Trophoblast cell (in vitro differentiated cells and primary cell): ENCODE measurements around the gene BBS9.

Experiments
- DNase-seq, 2 donors: peaks; one replicate each; pipeline ENCODE4 v3.0.0-alpha.2; 2016
- H2AFZ ChIP-seq: 2 replicates; pipeline ENCODE4 v1.6.1; 2013; ENCODE audit warnings: low read length, moderate library complexity, mild to moderate bottlenecking; ENCODE audit not compliant: insufficient read depth, poor library complexity
- H2AK5ac ChIP-seq: 2 replicates; pipeline ENCODE4 v1.6.1; 2013; ENCODE audit warnings: mild to moderate bottlenecking, low read length
- H2BK120ac ChIP-seq: 2 replicates; pipeline ENCODE4 v1.6.1; 2013; ENCODE audit warnings: low read length, mild to moderate bottlenecking, moderate library complexity; ENCODE audit not compliant: insufficient read depth, poor library complexity
- H2BK12ac ChIP-seq: 2 replicates; pipeline ENCODE4 v1.6.1; 2013; ENCODE audit warnings: mild to moderate bottlenecking, low read length, moderate library complexity
- H2BK5ac ChIP-seq: 2 replicates; pipeline ENCODE4 v1.6.1; 2013; ENCODE audit warnings: low read length, low read depth, moderate library complexity, mild to moderate bottlenecking; ENCODE audit not compliant: poor library complexity
- H3K14ac ChIP-seq: 2 replicates; pipeline ENCODE4 v1.6.1; 2013; ENCODE audit warnings: mild to moderate bottlenecking, low read length
- H3K18ac ChIP-seq: 2 replicates; pipeline ENCODE4 v1.6.1; 2013; ENCODE audit warnings: mild to moderate bottlenecking, low read length
- H3K23ac ChIP-seq: 2 replicates; pipeline ENCODE4 v1.6.1; 2013; ENCODE audit warnings: low read length
- H3K27ac ChIP-seq: 2 replicates; pipeline ENCODE4 v1.5.1; 2013; ENCODE audit warnings: low read depth, mild to moderate bottlenecking, inconsistent platforms, low read length, moderate library complexity
- H3K27me3 ChIP-seq: 2 replicates; pipeline ENCODE4 v1.6.1; 2013; ENCODE audit warnings: inconsistent platforms, mild to moderate bottlenecking, low read length, moderate library complexity; ENCODE audit not compliant: insufficient read depth
- H3K36me3 ChIP-seq, 2 experiments: 1 replicate in 1 of 2; 2 replicates in 1 of 2; pipeline ENCODE4 v1.6.1; 2013; ENCODE audit warnings: low read length in 2 of 2, mild to moderate bottlenecking in 2 of 2, moderate library complexity in 1 of 2; ENCODE audit not compliant: insufficient read depth in 2 of 2, control insufficient read depth in 1 of 2
- H3K4ac ChIP-seq: 2 replicates; pipeline ENCODE4 v1.6.1; 2013; ENCODE audit warnings: low read depth, mild to moderate bottlenecking, low read length, moderate library complexity
- H3K4me1 ChIP-seq, 2 experiments: 1 replicate in 1 of 2; 2 replicates in 1 of 2; pipeline ENCODE4 v1.6.1; 2013; ENCODE audit warnings: low read length in 2 of 2, mild to moderate bottlenecking in 2 of 2, moderate library complexity in 1 of 2; ENCODE audit not compliant: insufficient read depth in 2 of 2, control insufficient read depth in 1 of 2
- H3K4me2 ChIP-seq: 2 replicates; pipeline ENCODE4 v1.6.1; 2013; ENCODE audit warnings: inconsistent platforms, mild to moderate bottlenecking, low read length, moderate library complexity
- H3K4me3 ChIP-seq: 2 replicates; pipeline ENCODE4 v1.5.1; 2013; ENCODE audit warnings: mild to moderate bottlenecking, low read depth, low read length, inconsistent platforms
- H3K79me1 ChIP-seq: one replicate; pipeline ENCODE4 v1.6.1; 2013; ENCODE audit warnings: low read length
- H3K79me2 ChIP-seq: 2 replicates; pipeline ENCODE4 v1.6.1; 2013; ENCODE audit warnings: low read length, mild to moderate bottlenecking; ENCODE audit not compliant: control insufficient read depth, insufficient read depth, poor library complexity
- H3K9ac ChIP-seq: 2 replicates; pipeline ENCODE4 v1.6.1; 2013; ENCODE audit warnings: mild to moderate bottlenecking, low read length
- H3K9me3 ChIP-seq: 2 replicates; pipeline ENCODE4 v1.6.1; 2013; ENCODE audit warnings: low read depth, mild to moderate bottlenecking, control low read depth, inconsistent platforms, low read length; ENCODE audit not compliant: insufficient read depth
- H4K12ac ChIP-seq: 2 replicates; pipeline ENCODE4 v1.6.1; 2013; ENCODE audit warnings: low read depth, mild to moderate bottlenecking, low read length, moderate library complexity
- H4K8ac ChIP-seq: 2 replicates; pipeline ENCODE4 v1.6.1; 2013; ENCODE audit warnings: low read depth, mild to moderate bottlenecking, low read length, moderate library complexity
- H4K91ac ChIP-seq: one replicate; pipeline ENCODE4 v1.6.1; 2013; ENCODE audit warnings: low read depth, mild to moderate bottlenecking, low read length, moderate library complexity
- WGBS: extraction: QIAGEN DNeasy Blood & Tissue Kit; methylation state at CpG from one replicate; pipeline ENCODE4 v1.1.7; 2013; ENCODE audit warnings: missing lambda C conversion rate; ENCODE audit not compliant: insufficient read length, insufficient coverage; ENCODE audit errors: extremely low coverage; 5-methylcytosine and 5-hydroxymethylcytosine counted together

The BBS9 gene

GRCh38 chr7:33411020-33411419 lies 281.7 kb downstream of the BBS9 start:
- Histone ChIP-seq H3K79me1 (no peaks in the 10 kb centered on the region), H4K8ac (no peak overlapping the region), H3K36me3 (no peaks in the 10 kb centered on the region), H3K18ac (no peak overlapping the region), H3K27me3 (no peaks in the 10 kb centered on the region), H3K27ac (no peak overlapping the region), H2AFZ (no peak overlapping the region), H3K79me2 (no peaks in the 10 kb centered on the region), H3K4me3 (no peak overlapping the region), H3K4me2 (no peak overlapping the region), H2AK5ac (no peak overlapping the region), H3K9me3 (peaks cover 3% of the 10 kb centered on the region), H4K91ac (no peak overlapping the region), H2BK120ac (no peak overlapping the region), H4K12ac (no peak overlapping the region), H3K14ac (no peak overlapping the region), H2BK12ac (no peak overlapping the region), H3K9ac (no peak overlapping the region), H2BK5ac (no peak overlapping the region), H3K4ac (no peak overlapping the region), H3K4me1 (no peaks in the 10 kb centered on the region), H3K23ac (no peak overlapping the region)
- no CpG with 5 or more reads among the region's 3 CpGs for WGBS
- DNase-seq, result no peak

- H4K91ac ChIP-seq, result no peak overlapping the region
- no peak overlapping the region for H2BK120ac ChIP-seq
- no peak overlapping the region for H3K4me2 ChIP-seq
- H3K23ac ChIP-seq, result no peak overlapping the region
- H2AK5ac ChIP-seq, result no peak overlapping the region
- H3K9me3 ChIP-seq, result peaks cover 3% of the 10 kb centered on the region
- H4K8ac ChIP-seq, result no peak overlapping the region
- no peaks in the 10 kb centered on the region for H3K4me1 ChIP-seq
- H2BK5ac ChIP-seq, result no peak overlapping the region
- no peak overlapping the region for H3K4ac ChIP-seq
- no peak overlapping the region for H2BK12ac ChIP-seq
- DNase-seq, result no peak
- no peaks in the 10 kb centered on the region for H3K36me3 ChIP-seq
- no peak overlapping the region for H3K14ac ChIP-seq
- no peaks in the 10 kb centered on the region for H3K27me3 ChIP-seq
- H4K12ac ChIP-seq, result no peak overlapping the region
- no peak overlapping the region for H3K18ac ChIP-seq
- no peak overlapping the region for H3K27ac ChIP-seq
- H3K79me1 ChIP-seq, result no peaks in the 10 kb centered on the region
- no peaks in the 10 kb centered on the region for H3K79me2 ChIP-seq
- H2AFZ ChIP-seq, result no peak overlapping the region
- H3K4me3 ChIP-seq, result no peak overlapping the region
- H3K9ac ChIP-seq, result peak overlapping the region; percentile 33
Observed at GRCh38 chr7:33412331-33412730, 283.0 kb downstream of the BBS9 start.

GRCh38 chr7:33418251-33418701 lies 288.9 kb downstream of the BBS9 start:
- no peak for DNase-seq
- H3K4me1 ChIP-seq, result no peaks in the 10 kb centered on the region

GRCh38 chr7:33420311-33420940 lies 291.1 kb downstream of the BBS9 start:
- H3K9ac ChIP-seq, result peak overlapping the region; percentile 12
- H2BK120ac ChIP-seq, result no peak overlapping the region
- no peak overlapping the region for H3K23ac ChIP-seq
- no peak overlapping the region for H2BK5ac ChIP-seq
- H4K12ac ChIP-seq, result no peak overlapping the region
- no peaks in the 10 kb centered on the region for H3K79me2 ChIP-seq
- H3K4me1 ChIP-seq, result peaks cover 2% of the 10 kb centered on the region in 2 experiments
- no CpG with 5 or more reads among the region's 6 CpGs for WGBS
- no peak overlapping the region for H3K14ac ChIP-seq
- no peaks in the 10 kb centered on the region for H3K79me1 ChIP-seq
- H3K27ac ChIP-seq, result no peak overlapping the region
- no peak overlapping the region for H3K4ac ChIP-seq
- no peak overlapping the region for H2BK12ac ChIP-seq
- no peak for DNase-seq
- H3K4me3 ChIP-seq, result no peak overlapping the region
- no peaks in the 10 kb centered on the region for H3K36me3 ChIP-seq
- H4K8ac ChIP-seq, result no peak overlapping the region
- peaks cover 1% of the 10 kb centered on the region for H3K9me3 ChIP-seq
- no peak overlapping the region for H2AFZ ChIP-seq
- no peak overlapping the region for H4K91ac ChIP-seq
- no peak overlapping the region for H3K18ac ChIP-seq
- no peaks in the 10 kb centered on the region for H3K27me3 ChIP-seq
- H3K4me2 ChIP-seq, result no peak overlapping the region
- H2AK5ac ChIP-seq, result no peak overlapping the region

More at GRCh38 chr7:33418251-33418701, 288.9 kb downstream of the BBS9 start:
- H2BK12ac ChIP-seq, result no peak overlapping the region
- no peaks in the 10 kb centered on the region for H3K27me3 ChIP-seq
- no peaks in the 10 kb centered on the region for H3K79me2 ChIP-seq
- H3K14ac ChIP-seq, result no peak overlapping the region
- no peak overlapping the region for H3K4me2 ChIP-seq
- no CpG with 5 or more reads among the region's 6 CpGs for WGBS
- H3K9me3 ChIP-seq, result peaks cover 1% of the 10 kb centered on the region
- no peak overlapping the region for H4K12ac ChIP-seq
- H3K23ac ChIP-seq, result no peak overlapping the region
- H3K27ac ChIP-seq, result no peak overlapping the region
- H2AK5ac ChIP-seq, result no peak overlapping the region
- no peak overlapping the region for H2BK120ac ChIP-seq
- no peak overlapping the region for H3K4me3 ChIP-seq
- no peak overlapping the region for H3K4ac ChIP-seq
- no peak overlapping the region for H2BK5ac ChIP-seq
- no peaks in the 10 kb centered on the region for H3K36me3 ChIP-seq
- no peak overlapping the region for H3K18ac ChIP-seq
- H4K91ac ChIP-seq, result no peak overlapping the region
- no peak overlapping the region for H3K9ac ChIP-seq
- H4K8ac ChIP-seq, result no peak overlapping the region
- H2AFZ ChIP-seq, result no peak overlapping the region
- no peaks in the 10 kb centered on the region for H3K79me1 ChIP-seq
